Gastrocnemius medialis (tissue), 4 donors: ENCODE data around the gene STRIP1. TPM values are rescaled to one million over a fixed set of nuclear protein-coding genes. Genes with fewer than 3 reads are reported as not detected.
A peak's percentile ranks its signal among the peaks of the same experiment; 100 is the strongest.

Experiments
- ATAC-seq, 2 donors: fragments of 150-250 bp; one replicate each; pipeline ENCODE4 v1.9.1; 2016
- DNase-seq, 2 donors: peaks; one replicate each; pipeline ENCODE4 v3.0.0-alpha.2; 2019
- H3K27ac ChIP-seq, 4 donors: fragments of 200-600 bp; sonication (generic); 1 replicate in 1 of 4; 2 replicates in 3 of 4; pipeline ENCODE4 v1.5.1; 2016 to 2018; ENCODE audit warnings: mild to moderate bottlenecking in 2 of 4, moderate library complexity in 1 of 4
- H3K27me3 ChIP-seq, 3 donors: fragments of 200-600 bp; sonication (generic) in 2 of 3; 1 replicate in 1 of 3; 2 replicates in 2 of 3; pipeline versions ENCODE4 v1.5.1 to v1.6.0; 2016 to 2019; ENCODE audit warnings: mild to moderate bottlenecking in 1 of 3, moderate library complexity in 1 of 3
- H3K36me3 ChIP-seq, 2 donors: fragments of 200-600 bp; sonication (generic) in 1 of 2; one replicate each; pipeline ENCODE4 v1.5.1; 2017 to 2018
- H3K4me1 ChIP-seq, 2 donors: fragments of 200-600 bp; sonication (generic) in 1 of 2; one replicate each; pipeline ENCODE4 v1.5.1; 2016 to 2017; ENCODE audit warnings: mild to moderate bottlenecking in 2 of 2
- H3K4me3 ChIP-seq, 4 donors: fragments of 200-600 bp; sonication (generic) in 3 of 4; 1 replicate in 1 of 4; 2 replicates in 3 of 4; pipeline ENCODE4 v1.5.1; 2016 to 2019; ENCODE audit warnings: mild to moderate bottlenecking in 2 of 4
- H3K9me3 ChIP-seq, 3 donors: fragments of 200-600 bp; sonication (generic) in 2 of 3; 1 replicate in 1 of 3; 2 replicates in 2 of 3; pipeline ENCODE4 v1.5.1; 2016 to 2019
- CTCF ChIP-seq, 5 experiments: fragments of 450-650 bp in 3 of 5; fragments of 200-600 bp in 2 of 5; sonication (generic) in 2 of 5; IDR thresholded peaks in 4 of 5; conservative IDR thresholded peaks in 1 of 5; 1 replicate in 4 of 5; 2 replicates in 1 of 5; pipeline ENCODE4 v1.5.1; 2016 to 2019; ENCODE audit warnings: antibody characterized with exemption in 5 of 5, mild to moderate bottlenecking in 3 of 5, moderate library complexity in 3 of 5
- POLR2A ChIP-seq, 2 donors: fragments of 450-650 bp; IDR thresholded peaks; one replicate each; pipeline ENCODE4 v1.6.1; 2017; ENCODE audit warnings: antibody characterized with exemption in 2 of 2, mild to moderate bottlenecking in 2 of 2, moderate library complexity in 2 of 2
- in situ Hi-C, 4 donors: fragments of 200-750 bp; cut with MboI; loops; one replicate each; pipeline versions ENCODE4 v1.15.0 to v1.8.0; 2017; ENCODE audit warnings: low sequenced_read_pairs in 4 of 4
- intact Hi-C: fragments of 100-400 bp; cut with DNase I; formaldehyde crosslinking; loops from one replicate; pipeline ENCODE4 v1.15.1; 2023; ENCODE audit warnings: low total_unique reads
- total RNA-seq, 4 donors: library from RNA; depleted of rRNA; stranded (reverse); fragments of >200 nt; gene quantifications; one replicate each; pipeline versions ENCODE4 v1.1.0 to v1.2.3, GENCODE V29; 2016

STRIP1 gene
- total RNA-seq, 4 donors from 2014 or later = 17.9 to 31.4 (median 20.7) TPM

DNA sequence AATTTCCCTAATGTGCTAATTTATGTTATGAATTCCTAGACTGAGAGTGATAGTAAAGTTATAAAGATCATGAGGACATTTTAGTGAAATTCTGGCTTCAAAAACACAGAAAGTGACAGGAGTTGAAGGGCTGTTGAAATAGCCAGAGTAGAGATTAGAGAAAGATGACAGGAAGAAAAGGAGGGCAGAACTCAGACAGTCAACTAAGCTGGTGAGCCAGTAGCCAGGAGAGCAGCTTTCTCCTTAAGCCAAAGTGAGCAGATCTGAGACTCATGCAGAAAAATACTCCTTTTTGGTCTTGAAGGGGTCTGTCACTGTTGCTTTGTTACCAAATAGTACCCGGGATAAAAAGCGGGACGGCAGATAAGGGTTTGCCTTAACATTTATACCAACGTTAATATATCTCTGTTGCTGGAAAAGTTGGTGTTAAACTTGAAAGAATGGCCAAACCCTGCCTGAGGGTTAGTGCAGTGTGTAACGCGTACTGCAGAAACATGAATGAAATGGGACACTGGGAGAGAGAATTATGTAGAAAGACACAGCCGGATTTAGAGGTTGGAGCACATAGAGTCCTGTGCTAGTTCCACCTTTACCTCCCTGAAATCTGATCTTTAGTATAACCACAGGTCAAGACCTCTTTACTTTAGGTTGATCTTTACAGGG, 37.1 kb upstream of the STRIP1 start:
- H3K4me3 ChIP-seq = peak overlapping the region in 2 of 4 donors; percentile 1 to 24
- in situ Hi-C loops (no loop called here), intact Hi-C loops (loop anchor here (10.0 kb wide), 1 partner anchor 337 kb away; the partner anchor contains the start of gene RBM15)
- no peaks in the 10 kb centered on the region for H3K9me3 ChIP-seq
- H3K27ac ChIP-seq = peak overlapping the region; percentile 55 to 89 (median 78)
- DNase-seq (no peak), ATAC-seq (peak; percentile 93 to 97)
- H3K36me3 ChIP-seq = no peaks in the 10 kb centered on the region
- TF ChIP-seq CTCF (IDR thresholded peaks at IDR 0.05 in 4 of 5, conservative IDR thresholded peaks at IDR 0.05 in 1 of 5) = no peak
- peak in 1 of 2 donors; percentile 47 for TF ChIP-seq POLR2A (IDR thresholded peaks at IDR 0.05)
- peaks cover 85 to 90% of the 10 kb centered on the region in 2 donors for H3K4me1 ChIP-seq
- no peaks in the 10 kb centered on the region for H3K27me3 ChIP-seq

- Histone ChIP-seq H3K36me3 (no peaks in the 10 kb centered on the region), H3K9me3 (no peaks in the 10 kb centered on the region), H3K27me3 (no peaks in the 10 kb centered on the region), H3K4me1 (peaks cover 85 to 90% of the 10 kb centered on the region in 2 donors), H3K4me3 (no peak overlapping the region), H3K27ac (peak overlapping the region; percentile 55 to 89 (median 78))
- in situ Hi-C loops (no loop called here), intact Hi-C loops (loop anchor here (10.0 kb wide), 1 partner anchor 337 kb away; the partner anchor contains the start of gene RBM15)
- ATAC-seq (peak; percentile 42 to 45), DNase-seq (no peak)
- TF ChIP-seq POLR2A (IDR thresholded peaks at IDR 0.05) = no peak
- no peak for TF ChIP-seq CTCF (IDR thresholded peaks at IDR 0.05 in 4 of 5, conservative IDR thresholded peaks at IDR 0.05 in 1 of 5)
Observed at GRCh38 chr1:109997867-109998229, 36.6 kb upstream of the STRIP1 start.

DNA sequence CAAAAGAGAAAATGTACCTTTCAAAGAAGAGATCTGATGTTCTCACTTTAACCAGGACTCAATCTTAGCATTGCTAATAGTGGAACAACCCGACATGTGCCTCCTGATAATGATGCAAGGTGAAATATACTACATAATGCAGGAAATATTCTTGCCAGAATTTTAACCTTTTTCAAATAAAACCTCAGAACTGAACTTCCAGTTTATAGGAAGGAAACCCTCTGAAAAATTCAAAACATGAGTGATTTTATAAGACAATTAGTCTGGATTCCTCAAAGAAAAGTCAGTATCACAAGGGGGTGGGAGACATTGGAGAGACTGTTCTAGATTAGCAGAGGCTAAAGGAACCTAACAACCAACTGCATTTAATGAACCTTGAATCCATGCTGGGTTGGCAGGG, 31.7 kb upstream of the STRIP1 start:
- TF ChIP-seq POLR2A (IDR thresholded peaks at IDR 0.05) (no peak), CTCF (IDR thresholded peaks at IDR 0.05 in 4 of 5, conservative IDR thresholded peaks at IDR 0.05 in 1 of 5) (no peak)
- Histone ChIP-seq H3K9me3 (no peaks in the 10 kb centered on the region), H3K4me1 (peaks cover 82 to 88% of the 10 kb centered on the region in 2 donors), H3K27ac (peak overlapping the region; percentile 84 to 91 (median 88)), H3K27me3 (no peaks in the 10 kb centered on the region), H3K4me3 (no peak overlapping the region), H3K36me3 (no peaks in the 10 kb centered on the region)
- ATAC-seq (no peak), DNase-seq (no peak)
- in situ Hi-C loops (no loop called here), intact Hi-C loops (no loop called here)

DNA sequence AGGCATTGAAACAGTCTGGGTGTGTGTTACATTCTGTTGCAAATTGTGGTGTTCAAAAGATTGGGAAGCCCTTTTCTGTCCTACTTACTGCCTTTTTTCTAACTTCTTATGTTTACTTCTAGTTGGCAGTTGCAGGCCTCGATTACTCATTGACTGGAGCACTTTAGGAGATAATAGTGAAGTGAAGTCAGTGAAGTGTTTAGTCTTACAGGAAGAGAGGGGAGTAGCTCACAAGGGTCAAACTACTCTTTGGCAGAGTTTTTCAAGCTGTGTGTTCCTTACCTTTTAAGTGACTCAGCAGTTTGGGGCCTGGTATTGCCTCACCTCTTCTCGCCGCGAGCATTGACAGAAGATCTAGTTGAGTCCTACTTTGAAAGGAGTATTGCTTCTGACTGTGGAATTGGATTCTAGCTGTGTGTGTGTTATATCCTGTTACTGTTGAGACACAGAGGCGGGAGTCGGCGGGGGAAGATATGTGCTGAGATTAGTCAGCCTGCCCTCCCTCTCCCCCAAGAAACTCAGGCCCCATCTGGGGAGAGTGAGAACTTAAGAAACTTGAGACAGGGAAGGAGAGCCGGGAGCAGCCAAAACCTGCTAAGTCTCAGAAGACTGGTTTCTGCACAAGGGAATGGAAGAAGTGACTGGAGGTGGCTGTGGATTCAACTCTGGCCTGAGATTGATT, 30.5 kb upstream of the STRIP1 start:
- Histone ChIP-seq H3K27ac (peak overlapping the region; percentile 84 to 91 (median 88)), H3K4me3 (peak overlapping the region; percentile 40 to 59 (median 50)), H3K4me1 (peaks cover 77 to 80% of the 10 kb centered on the region in 2 donors), H3K36me3 (peaks cover 0 to 2% of the 10 kb centered on the region in 2 donors), H3K9me3 (no peaks in the 10 kb centered on the region), H3K27me3 (no peaks in the 10 kb centered on the region)
- in situ Hi-C loops = no loop called here
- peak; percentile 81 to 93 for DNase-seq
- intact Hi-C loops = no loop called here
- ATAC-seq = peak; percentile 94 to 97
- peak; percentile 27 to 55 for TF ChIP-seq POLR2A (IDR thresholded peaks at IDR 0.05)
- TF ChIP-seq CTCF (IDR thresholded peaks at IDR 0.05 in 4 of 5, conservative IDR thresholded peaks at IDR 0.05 in 1 of 5) = no peak
